HG03097 (cell line): ENCODE measurements around the gene DUSP2.

ENCODE experiments used
- ATAC-seq: cut with Tn5 transposase; IDR thresholded peaks from one replicate; pipeline ENCODE4 v1.9.1; 2021; ENCODE audit not compliant: unreplicated experiment, low FRiP score

Gene DUSP2

DNA sequence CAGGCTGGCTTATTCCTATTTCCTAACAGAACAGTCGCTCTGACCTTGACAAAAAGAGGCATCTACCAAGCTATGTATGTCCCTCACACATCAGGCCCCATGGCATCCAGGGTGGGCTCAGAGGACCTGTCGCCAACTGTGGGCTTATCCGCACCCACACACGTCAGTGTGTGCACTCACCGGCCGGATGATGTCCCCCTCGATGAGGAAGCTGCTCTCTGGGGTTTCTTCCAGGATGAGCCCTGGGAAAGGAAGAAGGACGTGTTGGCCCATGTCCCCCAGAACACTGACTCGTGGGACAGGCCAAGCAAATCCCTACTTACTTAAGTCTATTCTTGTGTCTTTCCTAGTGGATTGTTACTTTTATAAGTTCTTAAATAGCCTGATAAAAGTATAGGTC, 10.1 kb downstream of the DUSP2 start:
- no peak for ATAC-seq

GRCh38 chr2:96134421-96134820, 10.8 kb downstream of the DUSP2 start:
- ATAC-seq = no peak

DNA sequence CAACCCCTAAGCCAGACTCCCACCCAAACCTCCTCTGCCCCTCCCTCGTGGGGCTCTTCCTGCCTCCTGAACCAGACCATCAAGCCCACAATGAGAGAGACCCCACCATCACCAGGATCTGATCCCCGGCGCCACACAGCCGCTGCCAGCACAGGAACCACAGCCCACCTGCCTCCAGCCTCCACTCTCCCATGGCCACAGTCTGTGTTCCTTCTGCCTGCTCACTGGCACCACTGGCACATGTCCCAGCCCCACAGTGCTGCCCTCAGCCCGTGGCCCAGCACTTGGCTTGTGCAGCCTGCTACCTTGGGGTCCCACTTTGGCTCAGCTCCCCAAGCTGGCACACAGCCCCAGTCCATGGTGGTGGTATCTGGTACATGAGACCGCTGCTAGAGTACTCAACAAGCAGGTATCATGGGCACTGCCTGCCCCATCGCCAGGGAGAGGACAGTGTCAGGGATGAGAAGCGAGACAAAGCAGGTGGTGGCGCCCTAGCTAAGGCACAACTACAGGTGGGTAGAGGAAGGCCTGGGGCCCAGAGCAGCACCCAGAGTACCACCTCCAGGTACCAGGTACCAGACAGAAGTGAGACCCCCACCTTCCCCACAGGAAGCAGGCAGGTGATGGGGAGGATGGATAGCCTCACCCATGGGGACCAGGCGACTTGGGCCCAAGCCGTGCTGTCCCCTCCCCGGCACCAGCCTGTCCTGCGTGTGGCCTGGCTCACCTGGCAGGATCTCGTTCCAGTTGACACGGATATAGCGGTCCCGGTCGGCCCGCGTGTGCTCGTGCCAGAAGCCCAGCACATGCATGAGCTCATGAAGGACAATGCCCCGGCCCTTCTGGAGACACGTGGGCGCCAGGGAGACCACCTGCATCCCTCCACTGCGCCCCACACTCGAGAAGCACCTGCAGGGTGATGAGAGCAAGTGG, 13.2 kb downstream of the DUSP2 start:
- no peak for ATAC-seq

GRCh38 chr2:96131152-96131812, 14.0 kb downstream of the DUSP2 start:
- ATAC-seq = no peak

DNA sequence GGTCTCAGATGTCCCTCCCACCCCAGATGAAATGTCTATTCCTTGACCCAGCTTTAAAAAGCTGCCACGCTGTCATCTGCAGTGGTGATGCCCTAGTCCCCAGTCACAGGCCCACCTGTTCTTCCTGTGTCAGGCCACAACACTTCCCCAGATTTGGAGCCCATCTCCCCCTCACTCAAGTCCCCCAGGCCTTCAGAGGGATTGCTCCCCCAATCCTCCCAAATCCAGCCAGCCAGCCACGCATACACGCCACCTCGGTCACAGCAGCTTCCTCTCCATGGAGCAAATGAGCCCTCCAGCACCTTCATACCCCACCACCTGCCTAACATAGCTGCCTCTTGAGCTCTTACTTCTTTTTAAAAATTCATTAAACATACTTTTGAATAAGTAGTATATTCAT, 14.8 kb downstream of the DUSP2 start:
- no peak for ATAC-seq

DNA sequence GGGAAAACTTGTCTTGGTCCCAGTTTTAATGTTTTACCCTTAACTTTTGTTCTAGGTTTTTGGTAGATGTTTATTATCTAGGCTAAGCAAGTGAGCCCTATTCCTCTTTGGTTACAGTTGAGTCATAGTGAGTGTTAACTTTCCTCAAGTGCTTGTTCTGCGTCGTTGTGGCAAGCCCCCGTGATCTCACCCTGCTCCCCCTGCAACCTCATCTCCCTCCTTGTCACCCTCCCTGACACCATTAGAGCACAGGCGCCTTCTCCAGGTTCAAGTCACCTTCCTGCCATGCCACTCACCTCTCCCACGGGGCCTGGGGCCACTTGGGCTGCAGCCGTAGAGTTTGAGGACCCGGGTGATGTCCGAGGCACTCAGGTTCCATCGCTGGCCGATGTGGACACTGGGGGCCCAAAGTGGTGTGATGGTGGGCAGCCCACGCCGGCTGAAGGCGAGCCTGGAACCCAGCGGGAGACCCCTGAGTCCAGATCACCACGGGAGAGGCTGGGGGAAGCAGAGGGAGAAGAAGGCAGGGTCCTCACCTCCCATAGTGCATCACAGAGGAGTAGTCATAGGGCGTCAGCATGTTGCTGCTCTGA, 15.6 kb downstream of the DUSP2 start:
- ATAC-seq = no peak

GRCh38 chr2:96128456-96128855, 16.8 kb downstream of the DUSP2 start:
- ATAC-seq = no peak

DNA sequence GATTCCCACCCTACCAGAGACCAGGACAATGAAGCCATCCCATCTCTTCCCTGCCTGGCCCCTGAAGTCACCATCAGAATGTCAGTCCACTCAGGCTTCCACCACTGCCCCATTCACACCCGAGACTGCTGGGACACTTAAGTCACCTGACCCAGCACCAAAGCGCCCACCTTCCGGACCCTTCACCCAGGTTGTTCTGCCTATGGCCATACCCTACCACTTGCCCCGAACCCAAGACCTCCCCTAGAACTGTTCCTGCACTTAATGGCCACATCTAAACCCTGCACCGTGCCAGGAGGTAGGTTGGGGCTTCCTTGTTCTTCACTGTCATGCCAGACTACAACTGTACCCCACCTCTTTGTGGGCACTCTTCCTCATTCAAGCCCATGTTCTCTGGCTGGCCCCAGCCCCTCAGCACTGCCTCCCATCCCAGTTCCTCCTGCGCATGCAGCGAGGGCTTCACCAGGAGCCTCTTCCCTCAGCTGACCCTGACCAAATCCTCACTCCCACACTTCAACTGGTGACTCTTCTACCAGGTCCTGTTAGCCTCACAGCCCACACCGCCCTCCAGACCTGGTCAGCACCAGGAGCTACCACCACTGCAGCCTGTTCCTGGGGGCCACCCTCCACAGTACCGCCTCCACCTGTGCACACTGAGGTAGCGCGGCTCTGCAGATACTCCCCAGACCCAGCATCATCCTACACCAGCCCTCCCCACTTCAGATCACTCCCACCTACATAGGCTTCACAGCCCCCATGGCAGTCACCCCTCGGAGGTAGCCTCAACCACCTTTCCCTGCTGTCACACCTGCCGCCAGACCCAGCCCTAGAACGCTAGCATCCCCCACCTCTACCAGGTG, 20.6 kb downstream of the DUSP2 start:
- no peak for ATAC-seq

GRCh38 chr2:96123936-96124335, 21.3 kb downstream of the DUSP2 start:
- ATAC-seq = no peak

DNA sequence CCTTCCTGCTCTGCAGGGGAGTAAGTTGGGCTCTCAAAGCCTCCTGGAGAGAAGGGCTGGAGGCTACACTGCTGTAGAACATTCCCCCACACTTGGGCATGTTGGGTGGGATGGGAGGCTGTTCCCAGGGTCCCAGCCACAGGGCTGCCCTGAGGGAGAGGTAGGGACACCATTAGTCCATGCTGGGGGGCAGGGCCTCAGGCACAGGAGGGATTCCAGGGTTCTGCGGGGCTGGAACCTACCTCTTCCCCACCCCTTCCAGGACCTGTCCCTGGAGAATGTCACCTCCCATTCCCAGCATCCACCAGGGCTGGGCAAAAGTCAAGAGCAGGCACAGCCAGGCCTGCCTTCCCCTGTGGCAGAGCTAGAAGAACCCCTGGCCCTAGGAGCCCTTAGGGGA, 21.9 kb downstream of the DUSP2 start:
- ATAC-seq = no peak

DNA sequence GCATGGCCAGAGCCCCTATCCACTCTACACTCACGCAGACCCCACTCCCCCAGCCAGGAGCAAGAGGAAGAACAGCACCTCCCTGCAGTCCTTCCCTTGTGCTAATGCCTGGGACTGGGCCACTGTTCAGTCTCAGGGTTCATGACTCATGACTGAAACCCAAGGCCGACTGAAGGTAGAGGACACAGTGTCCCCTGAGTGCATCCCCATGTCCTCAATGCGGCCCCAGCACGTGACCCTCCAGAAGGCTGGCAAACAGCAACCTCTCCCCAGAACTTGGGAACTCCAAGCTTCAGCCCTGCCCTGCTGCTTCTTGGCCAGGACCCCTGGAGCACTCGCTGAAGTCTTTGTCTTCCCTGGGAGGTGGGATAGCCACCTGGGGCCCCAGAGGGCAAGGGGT, 22.8 kb downstream of the DUSP2 start:
- ATAC-seq = no peak

DNA sequence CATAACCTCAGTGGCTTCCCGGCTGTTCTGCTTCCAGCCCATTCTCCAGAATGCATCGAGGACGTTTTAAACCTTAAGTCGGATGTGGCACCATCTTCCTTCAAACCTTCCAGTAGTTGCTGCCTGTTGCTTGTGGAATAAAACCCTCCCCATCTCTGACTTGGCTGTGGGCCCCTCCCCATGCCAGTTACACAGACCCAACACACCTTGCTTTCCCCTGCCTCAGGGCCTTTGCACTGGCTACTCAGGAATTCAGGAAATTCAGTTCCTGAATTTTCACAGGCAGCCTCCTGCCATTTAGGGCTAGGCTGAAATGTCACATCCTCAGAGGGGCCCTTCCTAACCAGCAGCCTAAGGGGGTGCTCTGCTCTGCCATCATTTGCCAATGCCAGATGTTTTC, 23.8 kb downstream of the DUSP2 start:
- no peak for ATAC-seq

DNA sequence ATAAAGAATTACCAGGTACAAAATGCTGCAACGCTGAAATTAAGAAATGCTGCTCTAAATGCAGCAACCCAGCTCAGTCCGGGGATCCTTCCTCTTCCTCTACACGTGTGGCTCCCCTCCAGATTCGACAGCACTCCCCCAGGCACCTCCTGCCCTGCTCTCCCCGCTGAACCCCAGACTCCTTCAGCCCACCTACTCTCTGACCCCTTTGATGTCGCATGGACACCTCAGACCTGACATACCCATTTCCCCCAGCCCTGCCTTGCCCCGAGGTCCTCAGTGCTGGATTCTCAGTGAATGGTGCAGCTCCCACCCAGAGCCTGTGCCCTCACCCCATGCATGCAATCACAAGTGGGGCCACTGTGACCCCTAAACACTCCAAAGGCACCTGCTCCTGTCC, 24.2 kb downstream of the DUSP2 start:
- no peak for ATAC-seq

- ATAC-seq = no peak
These were observed 25.0 kb downstream of the DUSP2 start for GRCh38 chr2:96120091-96120720.

DNA sequence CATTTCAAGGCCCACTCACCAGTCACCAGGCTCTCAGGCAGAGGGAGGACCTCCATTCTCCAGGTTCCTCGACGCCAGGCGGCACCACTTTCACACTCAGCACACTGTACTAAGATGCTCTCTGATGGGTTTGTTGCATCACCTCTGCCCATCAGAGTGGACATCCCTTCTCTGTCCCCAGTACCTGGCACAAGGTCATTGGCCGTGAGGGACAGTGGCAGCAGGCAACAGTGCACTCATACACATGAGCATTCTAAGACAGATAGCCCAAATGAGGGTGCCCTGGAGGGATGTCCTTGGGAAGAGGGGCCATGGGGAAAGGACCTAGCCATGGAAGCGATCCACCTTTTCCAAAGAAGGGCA, 25.9 kb downstream of the DUSP2 start:
- no peak for ATAC-seq

- ATAC-seq = no peak
These were observed 26.4 kb downstream of the DUSP2 start for GRCh38 chr2:96118698-96119388.

GRCh38 chr2:96117701-96118588, 27.3 kb downstream of the DUSP2 start:
- ATAC-seq = no peak

- peak; percentile 61 for ATAC-seq
These were observed 28.2 kb downstream of the DUSP2 start for GRCh38 chr2:96116879-96117533.
